IMR-90 (cell line): ENCODE measurements around the gene SYT2. TPM values are rescaled to one million over a fixed set of nuclear protein-coding genes. Genes with fewer than 3 reads are reported as not detected.
A peak's percentile ranks its signal among the peaks of the same experiment; 100 is the strongest.

Experiments used
- ATAC-seq: fragments of 200-7000 bp; cut with Tn5 transposase; 2 replicates; pipeline ENCODE4 v1.9.1; 2020; ENCODE audit warnings: low read depth, mild to moderate bottlenecking, moderate library complexity
- BruUV-seq: library from RNA; stranded (reverse); fragments of 400-500 nt; replicated peaks from 2 replicates; lab custom pipeline; 2021; lab: Mats Ljungman, UMichigan
- CTCF ChIA-PET: fragments of 300-600 bp; formaldehyde crosslinking; extraction: SDS; loops from one replicate; lab custom pipeline; 2021; ENCODE audit warnings: antibody characterized with exemption; lab: Yijun Ruan, JAX
- POLR2A ChIA-PET: fragments of 300-600 bp; sonication (Branson Sonifier 250); formaldehyde crosslinking; loops from one replicate; lab custom pipeline; 2022; ENCODE audit warnings: antibody characterized with exemption; ENCODE audit not compliant: unreplicated experiment; lab: Charles Lee
- DNase-seq: peaks from one replicate; pipeline ENCODE4 v3.0.0; 2013
- H2AFZ ChIP-seq: replicated peaks from 2 replicates; pipeline ENCODE3; 2013; ENCODE audit warnings: low read length, mild to moderate bottlenecking; ENCODE audit not compliant: poor library complexity
- H2AK5ac ChIP-seq: 2 replicates; pipeline ENCODE4 v1.6.1; 2013; ENCODE audit warnings: low read depth, low read length, inconsistent platforms
- H2AK9ac ChIP-seq: replicated peaks from 2 replicates; pipeline ENCODE3; 2013; ENCODE audit warnings: mild to moderate bottlenecking, low read depth, low read length, moderate library complexity; ENCODE audit not compliant: poor library complexity
- H2BK120ac ChIP-seq: 2 replicates; pipeline ENCODE4 v1.6.1; 2013; ENCODE audit warnings: low read depth, low read length, inconsistent platforms
- H2BK15ac ChIP-seq: 3 replicates; pipeline ENCODE4 v1.6.1; 2013; ENCODE audit warnings: low read depth, low read length, inconsistent platforms
- H2BK20ac ChIP-seq: 2 replicates; pipeline ENCODE4 v1.6.1; 2013; ENCODE audit warnings: low read depth, mild to moderate bottlenecking, inconsistent platforms, low read length, moderate library complexity
- H2BK5ac ChIP-seq: 2 replicates; pipeline ENCODE4 v1.6.1; 2013; ENCODE audit warnings: mild to moderate bottlenecking, low read depth, low read length, inconsistent platforms; ENCODE audit not compliant: poor library complexity, severe bottlenecking
- H3K14ac ChIP-seq: replicated peaks from 2 replicates; pipeline ENCODE4 v1.6.1; 2013; ENCODE audit warnings: low read depth, low read length, inconsistent platforms
- H3K18ac ChIP-seq: 2 replicates; pipeline ENCODE4 v1.6.1; 2013; ENCODE audit warnings: low read depth, low read length, control low read depth
- H3K23ac ChIP-seq: 2 replicates; pipeline ENCODE4 v1.6.1; 2013; ENCODE audit warnings: low read depth, low read length, inconsistent platforms
- H3K27ac ChIP-seq: 2 replicates; pipeline ENCODE4 v1.5.1; 2013; ENCODE audit warnings: mild to moderate bottlenecking, control low read depth, low read length; ENCODE audit not compliant: insufficient read depth
- H3K27me3 ChIP-seq: 2 replicates; pipeline ENCODE4 v1.6.1; 2013; ENCODE audit warnings: low read length; ENCODE audit not compliant: control insufficient read depth, insufficient read depth
- H3K36me3 ChIP-seq: 2 replicates; pipeline ENCODE4 v1.6.1; 2013; ENCODE audit warnings: low read length, mixed read lengths; ENCODE audit not compliant: control insufficient read depth, insufficient read depth
- H3K4ac ChIP-seq: 2 replicates; pipeline ENCODE4 v1.6.1; 2013; ENCODE audit warnings: low read depth, low read length, inconsistent platforms
- H3K4me1 ChIP-seq: 2 replicates; pipeline ENCODE4 v1.6.1; 2013; ENCODE audit warnings: low read length, mixed read lengths; ENCODE audit not compliant: control insufficient read depth, insufficient read depth
- H3K4me2 ChIP-seq: 2 replicates; pipeline ENCODE4 v1.6.1; 2013; ENCODE audit warnings: low read depth, mild to moderate bottlenecking, control low read depth, low read length, moderate library complexity
- H3K4me3 ChIP-seq: 2 replicates; pipeline ENCODE4 v1.5.1; 2013; ENCODE audit warnings: low read depth, mild to moderate bottlenecking, control low read depth, low read length, moderate library complexity; ENCODE audit not compliant: insufficient read depth
- H3K56ac ChIP-seq: 2 replicates; pipeline ENCODE4 v1.6.1; 2013; ENCODE audit warnings: low read length, inconsistent platforms; ENCODE audit not compliant: insufficient read depth; ENCODE audit errors: extremely low read depth
- H3K79me1 ChIP-seq, 2 experiments: 2 replicates each; pipeline ENCODE4 v1.6.1; 2013; ENCODE audit warnings: low read length in 2 of 2, inconsistent platforms in 1 of 2, low read depth in 1 of 2
- H3K9ac ChIP-seq: 2 replicates; pipeline ENCODE4 v1.6.1; 2013; ENCODE audit warnings: low read depth, low read length, control low read depth
- H3K9me1 ChIP-seq: 2 replicates; pipeline ENCODE4 v1.6.1; 2013; ENCODE audit warnings: low read length, inconsistent platforms; ENCODE audit not compliant: insufficient read depth
- H3K9me3 ChIP-seq: 2 replicates; pipeline ENCODE4 v1.6.1; 2013; ENCODE audit warnings: low read length; ENCODE audit not compliant: control insufficient read depth, insufficient read depth
- H4K20me1 ChIP-seq: 2 replicates; pipeline ENCODE4 v1.6.1; 2013; ENCODE audit warnings: low read length, inconsistent platforms; ENCODE audit not compliant: insufficient read depth
- H4K5ac ChIP-seq: 2 replicates; pipeline ENCODE4 v1.6.1; 2013; ENCODE audit warnings: mild to moderate bottlenecking, low read depth, low read length, control low read depth
- H4K8ac ChIP-seq, 2 experiments: 2 replicates each; pipeline ENCODE4 v1.6.1; 2013; ENCODE audit warnings: low read depth in 2 of 2, low read length in 2 of 2, control low read depth in 1 of 2, inconsistent platforms in 1 of 2
- H4K91ac ChIP-seq: 2 replicates; pipeline ENCODE4 v1.6.1; 2013; ENCODE audit warnings: low read depth, low read length, inconsistent platforms; ENCODE audit not compliant: insufficient read depth
- BHLHE40 ChIP-seq: fragments of 150-350 bp; IDR thresholded peaks from 2 replicates; pipeline ENCODE4 v1.6.1; 2016; ENCODE audit warnings: mild to moderate bottlenecking, low read depth, low read length
- FOS ChIP-seq: fragments of 150-350 bp; IDR thresholded peaks from 2 replicates; pipeline ENCODE4 v1.6.1; 2016; ENCODE audit warnings: low read depth, low read length
- MAFK ChIP-seq: IDR thresholded peaks from 2 replicates; pipeline ENCODE4 v1.6.1; 2012; ENCODE audit warnings: low read depth, low read length, improper control_type of control experiment
- MAZ ChIP-seq: IDR thresholded peaks from 2 replicates; pipeline ENCODE4 v1.6.1; 2012; ENCODE audit warnings: low read depth, mild to moderate bottlenecking, low read length, improper control_type of control experiment, moderate library complexity, borderline replicate concordance
- MXI1 ChIP-seq: IDR thresholded peaks from 2 replicates; pipeline ENCODE4 v1.6.1; 2012; ENCODE audit warnings: low read depth, mild to moderate bottlenecking, low read length, moderate library complexity, borderline replicate concordance
- RAD21 ChIP-seq: IDR thresholded peaks from 2 replicates; pipeline ENCODE4 v1.6.1; 2012; ENCODE audit warnings: low read length, improper control_type of control experiment
- RFX5 ChIP-seq: IDR thresholded peaks from 2 replicates; pipeline ENCODE4 v1.8.0; 2012; ENCODE audit warnings: low read depth, mild to moderate bottlenecking, low read length, moderate library complexity
- SMC3 ChIP-seq: fragments of 150-350 bp; IDR thresholded peaks from 2 replicates; pipeline ENCODE4 v1.6.1; 2016; ENCODE audit warnings: low read depth, mild to moderate bottlenecking, antibody characterized with exemption, low read length, moderate library complexity
- WGBS, 2 experiments: methylation state at CpG; one replicate each; pipeline versions ENCODE4 v1.1.5 to v1.1.7; 2013; ENCODE audit warnings: missing lambda C conversion rate in 2 of 2; ENCODE audit not compliant: insufficient read length in 1 of 2; ENCODE audit errors: extremely low coverage in 2 of 2; 5-methylcytosine and 5-hydroxymethylcytosine counted together
- dilution Hi-C: fragments of 300-500 bp; cut with HindIII; formaldehyde crosslinking; loops from one replicate; pipeline ENCODE4 v1.14.3; 2018; ENCODE audit warnings: low sequenced_read_pairs; ENCODE audit not compliant: unreplicated experiment
- in situ Hi-C: fragments of 300-500 bp; cut with MboI; formaldehyde crosslinking; loops from 3 replicates; pipeline ENCODE4 v1.14.3; 2019; ENCODE audit warnings: low sequenced_read_pairs, inconsistent platforms, mixed read lengths
- intact Hi-C: fragments of 100-400 bp; cut with micrococcal nuclease; formaldehyde crosslinking; loops from 2 replicates; pipeline ENCODE4 v1.10.0; 2022
- polyA plus RNA-seq, 3 experiments: library from polyadenylated mRNA; depleted of rRNA; stranded (reverse); fragments of >200 nt; gene quantifications; 2 replicates each; pipeline ENCODE4 v1.2.3, GENCODE V29; 2012; ENCODE audit warnings: low replicate concordance in 1 of 3
- total RNA-seq: library from RNA; depleted of rRNA; stranded (reverse); fragments of >200 nt; gene quantifications from 2 replicates; pipeline ENCODE4 v1.2.3, GENCODE V29; 2012
- TF ChIP-seq, protein P1 (sequence below): conservative IDR thresholded peaks from 2 replicates; pipeline ENCODE4 v1.5.1; 2012; ENCODE audit warnings: mild to moderate bottlenecking, low read depth, low read length, improper control_type of control experiment

SYT2 gene
- total and polyA plus RNA-seq, 2 of the 4 experiments (the other 2 are of a cell fraction), result under 0.01 TPM

DNA sequence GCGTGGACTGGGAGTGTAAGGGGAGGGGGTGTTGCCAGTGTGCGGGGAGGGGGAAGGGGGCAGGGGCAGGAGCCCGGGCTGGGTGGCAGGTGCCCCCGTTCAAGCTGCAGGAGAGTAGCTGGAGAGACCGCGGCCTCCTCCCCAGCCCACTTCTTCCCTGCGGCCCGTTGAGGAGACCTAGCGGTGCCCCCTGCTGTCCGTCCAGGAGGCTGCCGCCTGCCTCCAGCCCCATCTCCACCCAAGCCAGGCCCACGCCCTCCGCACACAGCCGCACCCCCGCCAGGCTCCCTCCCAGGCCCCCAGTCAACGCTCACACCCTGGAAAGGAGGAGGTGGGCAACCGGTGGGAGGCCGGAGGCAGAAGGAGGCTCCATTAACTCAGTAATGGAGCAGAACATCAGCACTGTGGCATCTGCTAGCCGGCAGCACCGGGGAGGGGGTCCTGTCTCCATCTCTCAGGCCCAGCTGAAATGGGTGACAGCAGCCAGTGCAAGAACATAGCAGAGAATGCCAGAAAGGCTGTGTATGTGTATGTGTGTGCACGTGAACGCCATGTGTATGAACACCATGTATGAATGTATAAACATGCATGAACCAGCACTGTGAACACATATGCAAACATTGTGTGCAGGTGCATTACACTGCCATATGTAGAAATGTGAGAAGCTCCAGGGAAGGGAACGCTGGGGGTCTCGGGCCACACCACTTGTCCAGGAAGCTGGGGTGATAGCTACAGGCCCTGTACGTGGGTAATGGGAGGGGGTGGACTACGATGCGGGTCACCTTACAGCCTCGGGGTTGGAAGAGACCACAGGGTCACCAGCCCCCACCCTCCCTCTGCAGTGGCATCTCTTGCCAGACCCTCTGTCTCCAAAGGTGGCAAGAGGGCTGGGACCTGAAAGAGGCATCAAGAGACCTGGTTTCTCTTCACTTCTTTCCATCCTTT lies 84.6 kb downstream of the SYT2 start:
- Histone ChIP-seq H3K79me1 (peaks cover 0 to 7% of the 10 kb centered on the region in 2 experiments; a peak in 1 of 4 replicates), H2AK9ac (no peak overlapping the region), H3K9me3 (no peaks in the 10 kb centered on the region), H3K18ac (no peak overlapping the region), H3K4me3 (no peak overlapping the region), H3K23ac (no peak overlapping the region), H2BK20ac (no peak overlapping the region), H3K9me1 (peaks cover 22% of the 10 kb centered on the region), H2AK5ac (peak overlapping the region; percentile 100; the same call in 1 of the 2 replicates), H3K4ac (peak overlapping the region; percentile 73; the same call in 1 of the 2 replicates), H4K8ac (no peak overlapping the region; a peak in 1 of 4 replicates), H3K27ac (no peak overlapping the region), H3K9ac (no peak overlapping the region), H4K20me1 (no peaks in the 10 kb centered on the region; the same call in 1 of the 2 replicates), H3K27me3 (peaks cover 7% of the 10 kb centered on the region), H2BK5ac (peak overlapping the region; percentile 99), H3K56ac (no peak overlapping the region), H2BK15ac (no peak overlapping the region; the same call in 2 of the 3 replicates), H2AFZ (peak overlapping the region; percentile 2), H4K5ac (no peak overlapping the region), H3K4me2 (no peak overlapping the region), H3K36me3 (no peaks in the 10 kb centered on the region), H2BK120ac (no peak overlapping the region), H3K14ac (no peak overlapping the region), H4K91ac (no peak overlapping the region), H3K4me1 (peaks cover 7% of the 10 kb centered on the region)
- TF ChIP-seq RFX5, result no peak
- TF ChIP-seq BHLHE40, result no peak
- TF ChIP-seq SMC3, result peak; percentile 60
- TF ChIP-seq MXI1, result no peak
- no peak for TF ChIP-seq FOS
- no peak for TF ChIP-seq MAFK
- TF ChIP-seq, protein P1, sequence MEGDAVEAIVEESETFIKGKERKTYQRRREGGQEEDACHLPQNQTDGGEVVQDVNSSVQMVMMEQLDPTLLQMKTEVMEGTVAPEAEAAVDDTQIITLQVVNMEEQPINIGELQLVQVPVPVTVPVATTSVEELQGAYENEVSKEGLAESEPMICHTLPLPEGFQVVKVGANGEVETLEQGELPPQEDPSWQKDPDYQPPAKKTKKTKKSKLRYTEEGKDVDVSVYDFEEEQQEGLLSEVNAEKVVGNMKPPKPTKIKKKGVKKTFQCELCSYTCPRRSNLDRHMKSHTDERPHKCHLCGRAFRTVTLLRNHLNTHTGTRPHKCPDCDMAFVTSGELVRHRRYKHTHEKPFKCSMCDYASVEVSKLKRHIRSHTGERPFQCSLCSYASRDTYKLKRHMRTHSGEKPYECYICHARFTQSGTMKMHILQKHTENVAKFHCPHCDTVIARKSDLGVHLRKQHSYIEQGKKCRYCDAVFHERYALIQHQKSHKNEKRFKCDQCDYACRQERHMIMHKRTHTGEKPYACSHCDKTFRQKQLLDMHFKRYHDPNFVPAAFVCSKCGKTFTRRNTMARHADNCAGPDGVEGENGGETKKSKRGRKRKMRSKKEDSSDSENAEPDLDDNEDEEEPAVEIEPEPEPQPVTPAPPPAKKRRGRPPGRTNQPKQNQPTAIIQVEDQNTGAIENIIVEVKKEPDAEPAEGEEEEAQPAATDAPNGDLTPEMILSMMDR, result peak; percentile 71
- peak; percentile 71 for TF ChIP-seq RAD21
- 0 out of 2 replicates have a peak, but pooled peaks have one; percentile 16 for TF ChIP-seq MAZ
- CTCF ChIA-PET, result interaction anchor here (1.0 kb wide), 1 partner anchor 161 kb away, joined by 3 read pairs; no protein-coding TSS in a partner anchor
- DNase-seq, result peak; percentile 57
- BruUV-seq, result no TSS peak
- WGBS, 2 experiments, result 40% methylated on average over 9 of the region's 28 CpGs; no CpG with 5 or more reads in 1 of the 2 experiments
- POLR2A ChIA-PET, result no interaction called here
- intact Hi-C loops, result loop anchor here (1.0 to 5.0 kb wide), 2 partner anchors 124 to 283 kb away; partner anchors contain the start of gene UBE2T
- ATAC-seq, result peak; percentile 89
- in situ Hi-C loops, result no loop called here
- dilution Hi-C loops, result no loop called here
